H1 (cell line): Measurements from ENCODE around the gene RFTN2. TPM values are rescaled to one million over a fixed set of nuclear protein-coding genes. Genes with fewer than 3 reads are reported as not detected.

ENCODE experiments used
- CTCF ChIA-PET: fragments of 300-600 bp; sonication (Branson Sonifier 250); formaldehyde crosslinking; loops from one replicate; lab custom pipeline; 2021; ENCODE audit not compliant: partially characterized antibody; lab: Charles Lee
- POLR2A ChIA-PET: fragments of 300-600 bp; sonication (Branson Sonifier 250); formaldehyde crosslinking; loops from one replicate; lab custom pipeline; 2021; ENCODE audit warnings: inconsistent platforms; ENCODE audit not compliant: partially characterized antibody; lab: Charles Lee
- DNase-seq, 2 experiments: peaks; one replicate each; pipeline versions ENCODE4 v3.0.0 to v3.0.0-alpha.2; 2010 to 2022; ENCODE audit warnings: low spot score in 2 of 2, low read depth in 1 of 2, mixed read lengths in 1 of 2
- FAIRE-seq: peaks from 2 replicates; lab custom pipeline; 2011; peaks lifted over from hg19 to GRCh38; lab: Jason Lieb, UNC
- H2AFZ ChIP-seq: 2 replicates; pipeline ENCODE4 v1.8.1; 2012; ENCODE audit warnings: low read length, inconsistent platforms
- H2AK5ac ChIP-seq: 2 replicates; pipeline ENCODE4 v1.6.1; 2013; ENCODE audit warnings: low read depth, low read length
- H2BK120ac ChIP-seq: replicated peaks from 2 replicates; pipeline ENCODE3; 2013; ENCODE audit warnings: low read depth, low read length, inconsistent platforms
- H2BK12ac ChIP-seq: 2 replicates; pipeline ENCODE4 v1.6.1; 2013; ENCODE audit warnings: low read depth, low read length
- H2BK15ac ChIP-seq: 2 replicates; pipeline ENCODE4 v1.6.1; 2013; ENCODE audit warnings: low read length
- H2BK20ac ChIP-seq: 2 replicates; pipeline ENCODE4 v1.6.1; 2013; ENCODE audit warnings: low read length
- H2BK5ac ChIP-seq: 2 replicates; pipeline ENCODE4 v1.6.1; 2013; ENCODE audit warnings: low read depth, low read length
- H3K14ac ChIP-seq: 2 replicates; pipeline ENCODE4 v1.6.1; 2013; ENCODE audit warnings: inconsistent platforms; ENCODE audit not compliant: insufficient read length
- H3K18ac ChIP-seq: 2 replicates; pipeline ENCODE4 v1.6.1; 2013; ENCODE audit warnings: low read length; ENCODE audit errors: extremely low read depth
- H3K23ac ChIP-seq: 2 replicates; pipeline ENCODE4 v1.6.1; 2013; ENCODE audit warnings: inconsistent platforms; ENCODE audit not compliant: insufficient read length
- H3K23me2 ChIP-seq: 2 replicates; pipeline ENCODE4 v1.6.1; 2013; ENCODE audit warnings: low read depth, low read length
- H3K27ac ChIP-seq: 2 replicates; pipeline ENCODE4 v1.6.1; 2011; ENCODE audit warnings: low read depth, low read length, inconsistent platforms
- H3K27me3 ChIP-seq, 4 experiments: replicated peaks in 1 of 4; 1 replicate in 1 of 4; 2 replicates in 3 of 4; pipeline versions ENCODE4 v1.6.1 to v1.8.1; 2011 to 2013; ENCODE audit warnings: low read length in 3 of 4, mild to moderate bottlenecking in 3 of 4, inconsistent platforms in 2 of 4, mixed read lengths in 2 of 4, moderate library complexity in 1 of 4; ENCODE audit not compliant: control insufficient read depth in 3 of 4, insufficient read depth in 3 of 4; ENCODE audit errors: extremely low read depth in 1 of 4
- H3K36me3 ChIP-seq, 4 experiments: 2 replicates each; pipeline versions ENCODE4 v1.6.1 to v1.8.1; 2011 to 2013; ENCODE audit warnings: mild to moderate bottlenecking in 4 of 4, low read length in 3 of 4, moderate library complexity in 2 of 4, control low read depth in 1 of 4, inconsistent platforms in 1 of 4; ENCODE audit not compliant: insufficient read depth in 4 of 4, control insufficient read depth in 2 of 4
- H3K4ac ChIP-seq: replicated peaks from 2 replicates; pipeline ENCODE3; 2013; ENCODE audit warnings: low read length, low read depth, mixed read lengths, inconsistent platforms; ENCODE audit not compliant: insufficient read length
- H3K4me1 ChIP-seq, 4 experiments: replicated peaks in 1 of 4; 1 replicate in 1 of 4; 2 replicates in 3 of 4; pipeline versions ENCODE4 v1.6.1 to v1.8.1; 2011 to 2013; ENCODE audit warnings: low read length in 3 of 4, inconsistent platforms in 2 of 4, mixed read lengths in 1 of 4; ENCODE audit not compliant: insufficient read depth in 4 of 4, control insufficient read depth in 3 of 4
- H3K4me2 ChIP-seq, 2 experiments: 2 replicates each; pipeline versions ENCODE4 v1.6.1 to v1.8.1; 2011 to 2013; ENCODE audit warnings: low read depth in 2 of 2, low read length in 2 of 2, control low read depth in 1 of 2, inconsistent platforms in 1 of 2, mild to moderate bottlenecking in 1 of 2; ENCODE audit not compliant: insufficient read depth in 1 of 2
- H3K4me3 ChIP-seq, 4 experiments: fragments of 200-600, 300-600 bp in 1 of 4; sonication (generic), shearing (Covaris generic), sonication (Bioruptor Twin) in 1 of 4; 2 replicates each; pipeline versions ENCODE4 v1.5.1 to v1.8.1; 2011 to 2016; ENCODE audit warnings: low read length in 4 of 4, low read depth in 3 of 4, control low read depth in 2 of 4, inconsistent platforms in 2 of 4, mild to moderate bottlenecking in 2 of 4, mixed read lengths in 1 of 4, moderate library complexity in 1 of 4; ENCODE audit not compliant: insufficient read depth in 2 of 4; ENCODE audit errors: extremely low read depth in 1 of 4
- H3K56ac ChIP-seq: replicated peaks from 2 replicates; pipeline ENCODE3; 2013; ENCODE audit warnings: low read depth, mild to moderate bottlenecking, mixed read lengths, low read length, inconsistent platforms; ENCODE audit not compliant: insufficient read length
- H3K79me1 ChIP-seq: 2 replicates; pipeline ENCODE4 v1.6.1; 2013; ENCODE audit warnings: low read depth, low read length, control low read depth
- H3K79me2 ChIP-seq, 2 experiments: 2 replicates each; pipeline versions ENCODE4 v1.6.1 to v1.8.1; 2012 to 2013; ENCODE audit warnings: low read length in 2 of 2, mild to moderate bottlenecking in 2 of 2, inconsistent platforms in 1 of 2; ENCODE audit not compliant: insufficient read depth in 2 of 2, control insufficient read depth in 1 of 2
- H3K9ac ChIP-seq, 4 experiments: replicated peaks in 1 of 4; 1 replicate in 1 of 4; 2 replicates in 3 of 4; pipeline versions ENCODE4 v1.6.1 to v1.8.1; 2011 to 2013; ENCODE audit warnings: low read depth in 3 of 4, low read length in 3 of 4, control low read depth in 2 of 4, mild to moderate bottlenecking in 2 of 4, moderate library complexity in 2 of 4, inconsistent platforms in 1 of 4; ENCODE audit errors: extremely low read depth in 1 of 4
- H3K9me3 ChIP-seq, 2 experiments: 2 replicates each; pipeline versions ENCODE4 v1.6.1 to v1.8.1; 2012 to 2013; ENCODE audit warnings: mild to moderate bottlenecking in 2 of 2, moderate library complexity in 2 of 2, control low read depth in 1 of 2, inconsistent platforms in 1 of 2, low read depth in 1 of 2, low read length in 1 of 2, mixed read lengths in 1 of 2; ENCODE audit not compliant: insufficient read depth in 2 of 2
- H4K20me1 ChIP-seq, 2 experiments: replicated peaks in 1 of 2; 2 replicates each; pipeline versions ENCODE3 to v1.8.1; 2011 to 2013; ENCODE audit warnings: inconsistent platforms in 2 of 2, low read length in 2 of 2, mild to moderate bottlenecking in 1 of 2; ENCODE audit not compliant: insufficient read depth in 2 of 2, control insufficient read depth in 1 of 2
- H4K5ac ChIP-seq: 2 replicates; pipeline ENCODE4 v1.6.1; 2013; ENCODE audit warnings: low read length, low read depth, mixed read lengths, inconsistent platforms; ENCODE audit not compliant: insufficient read length
- H4K8ac ChIP-seq: 2 replicates; pipeline ENCODE4 v1.8.0; 2013; ENCODE audit warnings: mild to moderate bottlenecking, moderate library complexity, low read length, inconsistent platforms; ENCODE audit not compliant: insufficient read depth; ENCODE audit errors: extremely low read depth
- H4K91ac ChIP-seq: replicated peaks from 2 replicates; pipeline ENCODE3; 2013; ENCODE audit warnings: low read length, mixed read lengths, inconsistent platforms; ENCODE audit not compliant: insufficient read length
- BCL11A ChIP-seq, 2 experiments: IDR thresholded peaks; one replicate each; pipeline ENCODE4 v1.6.1; 2011; ENCODE audit warnings: low read depth in 2 of 2, low read length in 2 of 2, mild to moderate bottlenecking in 2 of 2
- BRCA1 ChIP-seq: IDR thresholded peaks from 2 replicates; pipeline ENCODE4 v1.6.1; 2012; ENCODE audit warnings: low read depth, low read length, improper control_type of control experiment
- EZH2 ChIP-seq: fragments of 200-600 bp; sonication (generic); IDR thresholded peaks from 2 replicates; pipeline ENCODE4 v1.7.1; 2012; ENCODE audit warnings: low read depth, mild to moderate bottlenecking, moderate library complexity, low read length, inconsistent platforms; ENCODE audit not compliant: severe bottlenecking
- HDAC6 ChIP-seq: IDR thresholded peaks from one replicate; pipeline ENCODE4 v1.7.1; 2012; ENCODE audit warnings: low read depth, mild to moderate bottlenecking, inconsistent platforms, low read length, moderate library complexity
- POLR2AphosphoS5 ChIP-seq: IDR thresholded peaks from 2 replicates; pipeline ENCODE4 v1.6.1; 2011; ENCODE audit warnings: low read depth, low read length
- RNF2 ChIP-seq: fragments of 200-900, 300-1000 bp; sonication (generic); IDR thresholded peaks from 2 replicates; pipeline ENCODE4 v1.7.1; 2016; ENCODE audit warnings: borderline replicate concordance, low read depth, mild to moderate bottlenecking, antibody characterized with exemption, low read length; ENCODE audit not compliant: poor library complexity, severe bottlenecking; ENCODE audit errors: missing control alignments
- TAF1 ChIP-seq: IDR thresholded peaks from 2 replicates; pipeline ENCODE4 v1.6.1; 2011; ENCODE audit warnings: mild to moderate bottlenecking, low read depth, low read length
- WGBS, 2 experiments: shearing (Covaris generic) in 1 of 2; methylation state at CpG; one replicate each; pipeline versions ENCODE4 v1.1.6 to v1.1.7; 2013 to 2015; ENCODE audit warnings: low lambda C conversion rate in 2 of 2, mixed read lengths in 2 of 2, inconsistent platforms in 1 of 2, low coverage in 1 of 2, missing lambda C conversion rate in 1 of 2; ENCODE audit not compliant: insufficient replicate concordance in 2 of 2, insufficient coverage in 1 of 2, insufficient read length in 1 of 2; ENCODE audit errors: extremely low coverage in 1 of 2, missing lambda C conversion rate in 1 of 2; 5-methylcytosine and 5-hydroxymethylcytosine counted together
- polyA plus RNA-seq, 7 experiments: library from polyadenylated mRNA; depleted of rRNA in 3 of 7; stranded (reverse) in 5 of 7; unstranded in 2 of 7; fragments of >200 nt in 5 of 7; fragments of 200-250 nt in 2 of 7; gene quantifications; 1 replicate in 5 of 7; 2 replicates in 1 of 7; 4 replicates in 1 of 7; pipeline versions ENCODE4 v1.2.1 to v1.2.3, GENCODE V29; 2011 to 2013; ENCODE audit warnings: missing spikeins in 2 of 7, mixed read lengths in 2 of 7
- total RNA-seq: library from RNA; stranded (reverse); fragmentation: NEBNext Ultra II Directional; extraction: Animal tissue kit (Norgen Biotek cat#: 25700); gene quantifications from 2 replicates; pipeline ENCODE4 v1.2.1, GENCODE V29; 2021
- TF ChIP-seq, protein P1 (sequence below): IDR thresholded peaks from 2 replicates; pipeline ENCODE4 v1.6.1; 2012; ENCODE audit warnings: low read length, inconsistent platforms

Gene RFTN2
- total and polyA plus RNA-seq, 2 of the 8 experiments (the other 6 are each of a cell fraction or from before 2014, with no cell fraction given), result 2.3 to 2.4 TPM

DNA sequence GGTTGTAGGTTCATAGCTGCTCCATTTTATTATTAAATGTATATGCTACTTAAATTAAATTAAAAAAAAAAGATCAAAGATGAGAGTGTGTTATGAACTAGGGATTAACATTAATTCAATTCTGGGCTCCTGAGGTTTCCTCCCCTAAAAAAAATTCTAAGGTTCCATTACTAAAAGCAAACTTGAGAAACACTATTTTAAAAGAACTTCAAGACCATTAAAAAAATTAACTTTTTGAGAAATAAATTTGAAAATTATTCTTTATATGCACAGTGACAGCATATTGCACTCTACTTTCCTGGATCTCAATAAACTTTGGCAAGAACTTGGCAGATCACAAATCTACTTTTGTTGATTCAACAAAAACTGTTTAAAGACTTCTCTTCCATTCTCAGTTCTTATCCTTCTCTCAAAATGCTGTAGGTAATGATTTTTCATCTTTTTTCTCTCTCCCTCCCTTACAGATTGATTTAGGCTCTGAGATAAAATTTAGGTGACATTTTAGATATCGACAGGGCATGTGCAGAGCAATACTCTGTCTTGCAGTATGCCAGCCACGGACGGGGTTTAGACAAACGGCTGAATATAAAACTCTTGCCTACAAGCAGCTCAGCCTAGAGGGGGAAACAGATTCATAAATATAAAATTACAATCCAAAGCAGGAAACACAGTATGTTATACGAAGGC lies 29.2 kb upstream of the RFTN2 start:
- Histone ChIP-seq H2BK15ac (no peak overlapping the region), H3K4me2 (peak overlapping the region; percentile 78 to 88), H3K9me3 (no peaks in the 10 kb centered on the region), H3K4me1 (peaks cover 0 to 7% (median 5%) of the 10 kb centered on the region in 4 experiments; a peak in 4 of 7 replicates), H3K27ac (no peak overlapping the region), H3K23me2 (peaks cover 22% of the 10 kb centered on the region), H3K27me3 (no peaks in the 10 kb centered on the region; a peak in 1 of 7 replicates), H3K36me3 (peaks cover 0 to 8% (median 0%) of the 10 kb centered on the region in 4 experiments; a peak in 2 of 8 replicates), H4K8ac (no peak overlapping the region), H3K23ac (no peak overlapping the region), H2BK120ac (no peak overlapping the region), H3K9ac (peak overlapping the region; percentile 64 to 92 (median 74)), H2BK20ac (no peak overlapping the region), H3K4me3 (peak overlapping the region; percentile 35 to 92 (median 62); a peak in 6 of 8 replicates), H3K56ac (peak overlapping the region; percentile 37), H4K5ac (peak overlapping the region; percentile 61), H3K79me1 (peaks cover 7% of the 10 kb centered on the region), H4K20me1 (peaks cover 14 to 24% of the 10 kb centered on the region in 2 experiments), H2AFZ (peak overlapping the region; percentile 100), H2AK5ac (no peak overlapping the region), H4K91ac (no peak overlapping the region), H2BK12ac (no peak overlapping the region), H2BK5ac (no peak overlapping the region), H3K4ac (no peak overlapping the region), H3K79me2 (peaks cover 21 to 41% of the 10 kb centered on the region in 2 experiments), H3K14ac (peak overlapping the region; percentile 89), H3K18ac (peak overlapping the region; percentile 56; the same call in 1 of the 2 replicates)
- DNase-seq, result no peak
- FAIRE-seq, result no peak
- WGBS, 2 experiments, result 10% methylated on average over 5 of the region's 5 CpGs; no CpG with 5 or more reads in 1 of the 2 experiments
- no peak for TF ChIP-seq BRCA1
- TF ChIP-seq TAF1, result no peak
- TF ChIP-seq, protein P1, sequence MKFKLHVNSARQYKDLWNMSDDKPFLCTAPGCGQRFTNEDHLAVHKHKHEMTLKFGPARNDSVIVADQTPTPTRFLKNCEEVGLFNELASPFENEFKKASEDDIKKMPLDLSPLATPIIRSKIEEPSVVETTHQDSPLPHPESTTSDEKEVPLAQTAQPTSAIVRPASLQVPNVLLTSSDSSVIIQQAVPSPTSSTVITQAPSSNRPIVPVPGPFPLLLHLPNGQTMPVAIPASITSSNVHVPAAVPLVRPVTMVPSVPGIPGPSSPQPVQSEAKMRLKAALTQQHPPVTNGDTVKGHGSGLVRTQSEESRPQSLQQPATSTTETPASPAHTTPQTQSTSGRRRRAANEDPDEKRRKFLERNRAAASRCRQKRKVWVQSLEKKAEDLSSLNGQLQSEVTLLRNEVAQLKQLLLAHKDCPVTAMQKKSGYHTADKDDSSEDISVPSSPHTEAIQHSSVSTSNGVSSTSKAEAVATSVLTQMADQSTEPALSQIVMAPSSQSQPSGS, result no peak
- TF ChIP-seq POLR2AphosphoS5, result no peak
- TF ChIP-seq BCL11A (IDR thresholded peaks at IDR 0.05; ENCODE audit: low read depth in 2 of 2, low read length in 2 of 2), result no peak
- TF ChIP-seq HDAC6, result no peak
- no peak for TF ChIP-seq RNF2
- TF ChIP-seq EZH2, result no peak
- POLR2A ChIA-PET, result interaction anchor here (0.6 to 2.8 kb wide), 3 partner anchors 22 to 205 kb away, joined by 4 to 26 read pairs (median 6); partner anchors contain the start of genes HSPD1, HSPE1 and MOB4
- CTCF ChIA-PET, result interaction anchor here (0.7 to 1.3 kb wide), 2 partner anchors 74 to 206 kb away, joined by 3 read pairs; no protein-coding TSS in a partner anchor
